HG03095 (cell line): ENCODE data around the gene TBKBP1.
"Not testable (repeated sequence)": the region's sequence is repeated elsewhere in the genome, so short reads cannot be mapped to it uniquely, and the experiment has no call there.

Source experiments
- ATAC-seq: cut with Tn5 transposase; IDR thresholded peaks from one replicate; pipeline ENCODE4 v1.9.1; 2021; ENCODE audit warnings: moderate library complexity; ENCODE audit not compliant: unreplicated experiment

The TBKBP1 gene

GRCh38 chr17:47731396-47731795 lies 37.4 kb downstream of the TBKBP1 start:
- no peak for ATAC-seq

GRCh38 chr17:47732399-47733046 lies 38.6 kb downstream of the TBKBP1 start:
- ATAC-seq, result no peak

DNA sequence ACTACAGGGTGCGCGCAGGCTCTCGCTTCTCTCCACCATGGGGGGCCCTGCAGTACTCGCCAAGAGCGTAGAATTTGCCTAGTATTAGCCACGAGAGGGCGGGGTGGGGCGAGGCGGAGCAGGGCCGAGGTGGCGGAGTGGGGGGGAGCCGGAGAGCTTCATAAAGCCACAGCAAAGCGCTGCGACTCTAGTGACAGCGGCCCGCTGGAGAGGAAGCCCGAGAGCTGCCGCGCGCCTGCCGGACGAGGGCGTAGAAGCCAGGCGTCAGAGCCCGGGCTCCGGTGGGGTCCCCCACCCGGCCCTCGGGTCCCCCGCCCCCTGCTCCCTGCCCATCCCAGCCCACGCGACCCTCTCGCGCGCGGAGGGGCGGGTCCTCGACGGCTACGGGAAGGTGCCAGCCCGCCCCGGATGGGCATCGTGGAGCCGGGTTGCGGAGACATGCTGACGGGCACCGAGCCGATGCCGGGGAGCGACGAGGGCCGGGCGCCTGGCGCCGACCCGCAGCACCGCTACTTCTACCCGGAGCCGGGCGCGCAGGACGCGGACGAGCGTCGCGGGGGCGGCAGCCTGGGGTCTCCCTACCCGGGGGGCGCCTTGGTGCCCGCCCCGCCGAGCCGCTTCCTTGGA lies 39.2 kb downstream of the TBKBP1 start, which contains the start of gene TBX21:
Gene TBX21 (plus strand): TSS at position 190 of the 627 bp plus-strand sequence. CDS start 219 bp downstream, at position 409.
- ATAC-seq, result peak; percentile 59

DNA sequence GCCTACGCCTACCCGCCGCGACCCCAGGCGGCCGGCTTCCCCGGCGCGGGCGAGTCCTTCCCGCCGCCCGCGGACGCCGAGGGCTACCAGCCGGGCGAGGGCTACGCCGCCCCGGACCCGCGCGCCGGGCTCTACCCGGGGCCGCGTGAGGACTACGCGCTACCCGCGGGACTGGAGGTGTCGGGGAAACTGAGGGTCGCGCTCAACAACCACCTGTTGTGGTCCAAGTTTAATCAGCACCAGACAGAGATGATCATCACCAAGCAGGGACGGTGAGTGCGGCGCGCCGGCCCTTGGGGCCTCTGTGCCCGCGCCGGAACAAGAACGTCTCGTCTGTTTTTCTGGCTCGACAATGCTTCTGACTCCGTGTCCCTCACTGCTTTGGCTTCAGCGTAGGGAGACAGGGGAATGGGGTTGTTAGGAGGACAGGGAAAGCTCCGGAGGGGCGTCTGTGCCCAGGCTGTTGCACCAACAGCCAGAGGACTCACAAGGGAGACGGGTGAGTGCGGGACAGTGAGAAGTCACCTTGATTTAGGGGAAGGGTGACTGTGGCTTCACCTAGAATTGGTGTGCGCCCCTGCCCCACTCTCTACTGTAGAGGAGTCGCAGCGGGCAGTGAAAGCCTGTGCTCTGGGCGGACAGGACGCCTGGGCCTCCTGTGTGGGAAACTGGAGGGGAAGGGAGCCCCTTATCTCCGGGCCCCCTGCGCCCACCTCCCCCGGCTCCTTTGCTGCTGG lies 39.9 kb downstream of the TBKBP1 start:
- peak; percentile 21 for ATAC-seq

- no peak for ATAC-seq
Observed at GRCh38 chr17:47735139-47735464, 41.1 kb downstream of the TBKBP1 start.

GRCh38 chr17:47735536-47736011 lies 41.6 kb downstream of the TBKBP1 start:
- ATAC-seq, result no peak

GRCh38 chr17:47736501-47737495 lies 42.8 kb downstream of the TBKBP1 start:
- no peak for ATAC-seq

DNA sequence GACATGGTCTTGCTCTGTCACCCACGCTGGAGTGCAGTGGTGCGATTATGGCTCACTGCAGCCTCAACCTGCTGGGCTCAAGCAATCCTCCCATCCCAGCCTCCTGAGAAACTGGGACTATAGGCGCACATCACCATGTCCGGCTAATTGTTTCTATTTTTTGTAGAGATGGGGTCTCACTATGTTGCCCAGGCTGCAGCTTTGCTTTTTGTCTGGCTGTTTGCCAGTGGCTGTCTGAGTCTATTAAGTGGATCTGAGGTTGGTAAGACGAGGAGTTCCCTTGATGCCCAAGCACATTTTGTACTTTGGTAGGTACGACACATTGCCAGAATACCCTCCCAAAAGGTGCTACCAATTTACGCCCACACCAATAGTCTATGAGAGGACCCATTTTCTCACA lies 44.2 kb downstream of the TBKBP1 start:
- ATAC-seq, result no peak

GRCh38 chr17:47739150-47739549 lies 45.2 kb downstream of the TBKBP1 start:
- no peak for ATAC-seq

DNA sequence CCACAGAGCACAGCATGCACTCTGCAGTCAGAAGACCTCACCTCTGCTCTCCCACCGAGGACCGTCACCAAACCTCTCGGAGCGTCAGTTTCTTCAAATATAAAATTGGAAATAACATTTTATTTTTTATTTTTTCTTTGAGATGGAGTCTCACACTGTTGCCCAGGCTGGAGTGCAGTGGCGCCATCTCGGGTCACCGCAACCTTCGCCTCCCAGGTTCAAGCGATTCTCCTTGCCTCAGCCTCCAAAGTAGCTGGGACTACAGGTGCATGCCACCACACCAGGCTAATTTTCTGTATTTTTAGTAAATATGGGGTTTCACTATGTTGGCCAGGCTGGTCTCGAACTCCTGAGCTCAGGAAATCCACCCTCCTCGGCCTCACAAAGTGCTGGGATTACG lies 46.0 kb downstream of the TBKBP1 start:
- ATAC-seq, result not testable (repeated sequence)

DNA sequence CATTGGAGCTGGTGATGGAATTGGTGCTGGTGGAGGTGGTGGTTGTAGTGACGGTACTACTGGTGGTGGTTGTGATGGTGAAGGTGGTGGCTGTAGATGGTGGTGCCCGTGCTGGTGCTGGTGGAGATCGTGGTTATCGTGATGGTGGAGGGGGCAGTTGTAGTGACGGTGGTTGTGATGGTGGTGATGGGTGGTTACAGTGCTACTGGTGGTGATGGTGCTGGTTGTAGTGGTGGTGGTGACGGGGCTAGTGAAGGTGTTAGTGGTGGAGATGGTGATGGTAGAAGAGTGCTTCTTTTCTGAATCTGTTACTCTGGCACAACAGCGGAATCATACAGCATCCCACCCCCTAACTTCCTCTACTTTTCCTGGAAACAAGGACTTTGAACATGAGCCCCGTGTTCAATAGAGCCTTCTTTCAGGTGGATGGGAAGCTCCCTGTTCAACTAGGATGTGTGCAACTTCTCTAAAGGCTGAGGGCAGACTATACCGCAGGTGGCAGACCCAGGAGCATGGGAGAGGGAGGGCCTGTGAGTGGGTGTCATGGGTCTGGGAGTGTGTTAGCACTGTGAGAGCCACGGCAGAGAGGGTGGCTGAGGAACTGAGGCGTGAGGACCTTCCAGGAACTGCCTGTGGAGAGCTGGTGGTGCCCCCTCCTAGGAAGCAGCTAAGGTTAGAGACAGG lies 47.3 kb downstream of the TBKBP1 start:
- ATAC-seq, result no peak

DNA sequence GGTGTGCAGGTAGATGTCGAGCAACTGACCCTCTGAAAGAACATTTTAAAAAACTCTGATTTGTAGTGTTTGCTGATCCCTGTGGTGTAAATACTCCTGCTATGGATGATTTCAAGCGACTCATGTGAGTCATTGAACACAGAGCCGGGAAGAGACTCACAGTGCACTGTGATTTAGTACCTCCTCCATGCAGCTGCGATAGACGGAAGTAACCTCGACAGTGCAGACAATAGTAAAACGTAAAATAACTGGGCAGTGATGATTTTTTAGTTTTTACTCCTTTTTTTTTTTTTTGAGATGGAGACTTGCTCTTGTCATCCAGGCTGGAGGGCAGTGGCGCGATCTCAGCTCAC lies 47.8 kb downstream of the TBKBP1 start:
- no peak for ATAC-seq

GRCh38 chr17:47742319-47743181 lies 48.6 kb downstream of the TBKBP1 start:
- no peak for ATAC-seq

DNA sequence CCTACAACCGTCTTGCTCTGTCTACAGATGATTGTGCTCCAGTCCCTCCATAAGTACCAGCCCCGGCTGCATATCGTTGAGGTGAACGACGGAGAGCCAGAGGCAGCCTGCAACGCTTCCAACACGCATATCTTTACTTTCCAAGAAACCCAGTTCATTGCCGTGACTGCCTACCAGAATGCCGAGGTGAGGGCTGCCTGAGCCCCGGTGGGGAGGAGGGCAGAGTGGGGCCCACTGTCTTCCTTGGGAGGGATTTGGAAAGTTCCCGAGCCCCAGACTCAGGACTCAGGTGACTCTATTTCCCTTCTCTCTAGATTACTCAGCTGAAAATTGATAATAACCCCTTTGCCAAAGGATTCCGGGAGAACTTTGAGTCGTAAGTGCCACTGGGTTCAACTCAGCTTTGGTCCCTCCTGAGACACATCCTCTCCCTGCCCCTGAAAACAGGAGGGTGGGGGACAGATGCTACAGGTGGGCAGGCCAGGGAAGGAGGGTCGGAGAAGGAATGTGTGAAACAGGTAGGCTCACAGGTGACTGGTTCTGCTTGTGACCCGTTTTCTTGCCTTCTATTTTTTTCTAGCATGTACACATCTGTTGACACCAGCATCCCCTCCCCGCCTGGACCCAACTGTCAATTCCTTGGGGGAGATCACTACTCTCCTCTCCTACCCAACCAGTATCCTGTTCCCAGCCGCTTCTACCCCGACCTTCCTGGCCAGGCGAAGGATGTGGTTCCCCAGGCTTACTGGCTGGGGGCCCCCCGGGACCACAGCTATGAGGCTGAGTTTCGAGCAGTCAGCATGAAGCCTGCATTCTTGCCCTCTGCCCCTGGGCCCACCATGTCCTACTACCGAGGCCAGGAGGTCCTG lies 50.4 kb downstream of the TBKBP1 start:
- no peak for ATAC-seq

DNA sequence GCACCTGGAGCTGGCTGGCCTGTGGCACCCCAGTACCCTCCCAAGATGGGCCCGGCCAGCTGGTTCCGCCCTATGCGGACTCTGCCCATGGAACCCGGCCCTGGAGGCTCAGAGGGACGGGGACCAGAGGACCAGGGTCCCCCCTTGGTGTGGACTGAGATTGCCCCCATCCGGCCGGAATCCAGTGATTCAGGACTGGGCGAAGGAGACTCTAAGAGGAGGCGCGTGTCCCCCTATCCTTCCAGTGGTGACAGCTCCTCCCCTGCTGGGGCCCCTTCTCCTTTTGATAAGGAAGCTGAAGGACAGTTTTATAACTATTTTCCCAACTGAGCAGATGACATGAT lies 51.0 kb downstream of the TBKBP1 start:
- no peak for ATAC-seq

- no peak for ATAC-seq
Observed at GRCh38 chr17:47751471-47751870, 57.5 kb downstream of the TBKBP1 start.

DNA sequence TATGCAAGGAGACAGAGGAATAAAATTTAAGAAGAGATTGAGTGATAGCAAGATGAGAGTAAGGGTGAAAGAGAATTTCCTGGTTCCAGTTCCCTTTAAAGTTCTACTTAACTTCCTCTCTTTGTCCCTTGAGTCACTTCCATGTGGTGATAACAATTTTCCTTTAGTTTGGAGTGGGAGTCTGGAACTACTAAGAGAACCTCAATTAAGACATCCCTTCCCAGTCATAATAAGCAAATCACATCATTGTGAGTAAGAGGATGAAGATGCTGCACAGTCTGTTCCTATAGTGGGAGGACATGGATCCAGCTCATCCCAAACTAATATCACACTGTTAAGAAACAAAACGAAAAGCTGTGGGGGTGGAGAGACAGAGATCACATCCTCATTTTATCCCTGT lies 63.4 kb downstream of the TBKBP1 start:
- no peak for ATAC-seq

DNA sequence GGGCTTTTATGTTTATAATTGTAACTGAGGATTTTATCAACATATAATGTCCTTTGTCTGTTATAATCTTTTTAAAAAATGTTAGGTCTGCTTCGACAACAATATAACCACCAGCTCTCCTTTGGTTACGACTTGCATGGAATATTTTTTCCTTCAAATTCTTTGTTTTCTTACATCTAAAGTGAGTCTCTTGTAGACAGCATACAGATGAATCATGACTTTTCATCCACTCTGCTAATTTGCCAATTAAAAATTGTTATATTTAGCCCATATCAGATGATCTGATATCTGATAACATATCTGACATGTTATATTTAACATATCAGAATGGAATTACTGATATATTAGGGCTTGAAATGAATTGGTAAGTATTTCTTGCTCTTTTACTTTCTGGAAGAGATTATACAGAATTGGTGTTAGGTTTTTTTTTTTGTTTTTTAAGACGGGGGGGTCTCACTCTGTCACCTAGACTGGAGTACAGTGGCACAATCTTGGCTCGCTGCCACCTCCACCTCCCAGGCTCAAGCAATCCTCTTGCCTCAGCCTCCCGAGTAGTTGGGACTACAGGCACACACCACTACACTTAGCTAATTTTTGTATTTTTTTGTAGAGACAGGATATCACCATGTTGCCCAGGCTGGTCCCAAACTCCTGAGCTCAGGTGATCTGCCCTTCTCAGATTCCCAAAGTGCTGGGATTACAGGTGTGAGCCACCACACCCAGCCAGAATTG lies 66.6 kb downstream of the TBKBP1 start:
- ATAC-seq, result no peak
